VCaP (cell line): Measurements from ENCODE around the gene FAM171A1.
"Not testable (repeated sequence)": the region's sequence is repeated elsewhere in the genome, so short reads cannot be mapped to it uniquely, and the experiment has no call there.

Experiments used
- H3K27ac ChIP-seq: fragments of 450-650 bp; 2 replicates; pipeline ENCODE4 v1.5.1; 2017
- TF ChIP-seq, protein P1 (sequence below): fragments of 450-650 bp; conservative IDR thresholded peaks from 2 replicates; pipeline ENCODE4 v1.5.1; 2017; ENCODE audit warnings: mild to moderate bottlenecking, moderate library complexity

The FAM171A1 gene

DNA sequence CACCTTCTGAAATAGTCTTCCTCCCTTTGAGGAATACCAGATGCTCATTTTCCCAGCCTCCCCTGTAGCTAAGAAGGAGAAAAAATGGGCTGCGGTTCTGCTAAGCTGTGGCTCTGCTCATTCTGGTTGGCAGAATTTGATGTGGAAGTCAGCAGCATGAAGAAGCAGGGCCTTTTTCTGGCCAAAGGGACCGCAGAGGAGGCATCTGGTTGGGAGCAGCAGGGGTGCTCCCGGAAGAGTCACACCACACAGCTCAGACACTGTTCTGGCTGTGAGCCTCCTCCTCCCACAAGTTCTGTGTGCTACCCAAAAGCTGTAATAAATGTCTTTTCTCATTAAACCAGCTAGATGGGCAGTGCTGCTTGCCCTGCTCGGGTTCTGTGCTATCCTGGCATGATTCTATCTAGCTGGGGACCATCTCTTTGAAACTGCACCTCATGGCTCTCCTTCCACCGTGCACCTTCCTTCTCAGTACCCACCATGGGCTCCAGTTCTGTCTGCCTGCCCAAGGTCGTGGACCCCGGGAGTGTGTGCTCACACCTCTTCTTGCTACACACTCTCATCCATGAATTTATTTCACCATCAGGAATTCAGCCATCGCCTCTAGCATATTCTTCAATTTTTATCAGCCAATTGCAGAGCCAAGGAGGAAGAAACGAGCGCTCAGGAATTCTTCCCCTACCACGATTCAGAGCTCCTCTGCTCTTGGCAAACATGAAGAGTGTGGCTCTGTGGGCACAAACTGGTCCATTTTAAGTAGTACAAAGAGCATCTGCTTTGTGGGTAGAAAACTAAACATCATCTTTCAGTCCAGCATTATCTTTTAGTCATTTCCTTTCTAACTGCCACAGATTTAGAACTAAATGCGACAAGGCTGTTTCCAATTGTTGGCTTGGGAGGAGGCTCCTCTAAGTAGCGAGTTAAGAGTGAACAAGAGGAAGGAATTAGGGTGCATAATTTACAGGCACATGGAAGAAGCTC, 76.9 kb downstream of the FAM171A1 start:
- H3K27ac ChIP-seq: no peak overlapping the region

DNA sequence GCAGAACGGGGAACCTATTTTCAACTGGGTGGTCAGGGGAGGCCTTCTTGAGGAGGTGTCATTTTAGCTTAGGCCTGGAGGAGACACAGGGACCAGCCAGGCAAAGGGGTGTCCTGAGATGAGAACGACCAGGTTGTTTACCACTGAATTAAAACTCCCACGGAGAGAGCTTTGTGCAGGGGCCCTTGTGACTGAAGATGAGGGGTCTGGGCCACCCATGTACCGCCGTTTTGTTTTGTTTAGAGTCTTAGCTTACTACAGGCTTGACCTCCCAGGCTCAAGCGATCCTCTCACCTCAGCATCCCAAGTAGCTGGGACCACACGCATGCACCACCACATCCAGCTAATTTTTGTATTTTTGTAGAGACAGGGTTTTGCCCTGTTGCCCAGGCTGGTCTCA, 80.4 kb downstream of the FAM171A1 start:
- TF ChIP-seq, protein P1, sequence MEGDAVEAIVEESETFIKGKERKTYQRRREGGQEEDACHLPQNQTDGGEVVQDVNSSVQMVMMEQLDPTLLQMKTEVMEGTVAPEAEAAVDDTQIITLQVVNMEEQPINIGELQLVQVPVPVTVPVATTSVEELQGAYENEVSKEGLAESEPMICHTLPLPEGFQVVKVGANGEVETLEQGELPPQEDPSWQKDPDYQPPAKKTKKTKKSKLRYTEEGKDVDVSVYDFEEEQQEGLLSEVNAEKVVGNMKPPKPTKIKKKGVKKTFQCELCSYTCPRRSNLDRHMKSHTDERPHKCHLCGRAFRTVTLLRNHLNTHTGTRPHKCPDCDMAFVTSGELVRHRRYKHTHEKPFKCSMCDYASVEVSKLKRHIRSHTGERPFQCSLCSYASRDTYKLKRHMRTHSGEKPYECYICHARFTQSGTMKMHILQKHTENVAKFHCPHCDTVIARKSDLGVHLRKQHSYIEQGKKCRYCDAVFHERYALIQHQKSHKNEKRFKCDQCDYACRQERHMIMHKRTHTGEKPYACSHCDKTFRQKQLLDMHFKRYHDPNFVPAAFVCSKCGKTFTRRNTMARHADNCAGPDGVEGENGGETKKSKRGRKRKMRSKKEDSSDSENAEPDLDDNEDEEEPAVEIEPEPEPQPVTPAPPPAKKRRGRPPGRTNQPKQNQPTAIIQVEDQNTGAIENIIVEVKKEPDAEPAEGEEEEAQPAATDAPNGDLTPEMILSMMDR: no peak
- H3K27ac ChIP-seq: no peak overlapping the region

More for the DNA sequence above, 76.9 kb downstream of the FAM171A1 start:
- TF ChIP-seq, protein P1: no peak

GRCh38 chr10:15290150-15290549, 80.9 kb downstream of the FAM171A1 start:
- TF ChIP-seq, protein P1: no peak
- H3K27ac ChIP-seq: no peak overlapping the region

DNA sequence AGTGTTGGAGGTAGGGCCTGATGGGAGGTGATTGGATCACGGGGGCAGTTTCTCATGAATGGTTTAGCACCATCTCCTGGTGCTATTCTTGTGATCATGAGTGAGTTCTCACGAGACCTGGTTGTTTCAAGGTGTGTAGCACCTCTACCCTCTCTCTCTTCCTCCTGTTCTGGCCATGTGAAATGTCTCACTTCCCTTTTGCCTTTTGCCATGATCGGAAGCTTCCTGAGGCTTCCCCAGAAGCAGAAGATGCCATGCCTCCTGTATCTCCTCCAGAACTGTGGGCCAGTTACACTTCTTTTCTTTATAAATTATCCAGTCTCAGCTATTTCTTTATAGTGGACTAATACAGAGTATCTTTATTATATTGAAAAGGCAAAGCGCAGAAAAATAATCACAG, 90.1 kb downstream of the FAM171A1 start:
- H3K27ac ChIP-seq: no peak overlapping the region
- TF ChIP-seq, protein P1: no peak

DNA sequence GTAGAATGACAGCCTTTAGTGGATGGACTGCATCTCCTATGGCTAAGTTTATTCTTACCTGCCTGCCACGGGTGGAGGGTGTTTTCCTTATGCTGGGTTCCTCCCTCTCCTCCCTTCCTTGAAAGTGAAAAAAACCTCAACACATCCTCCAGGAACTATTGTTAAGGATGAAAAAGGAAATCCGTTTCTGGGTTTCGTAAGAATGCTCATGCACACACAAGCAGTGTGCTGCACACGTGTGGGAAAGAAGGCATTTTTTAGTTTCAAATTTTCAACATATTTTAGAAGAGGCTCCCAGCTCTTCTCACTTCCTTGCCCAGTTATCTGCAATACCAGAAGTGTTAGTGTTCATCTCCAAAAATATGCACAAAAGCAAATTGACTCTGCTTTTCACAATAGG, 90.6 kb downstream of the FAM171A1 start:
- TF ChIP-seq, protein P1: no peak
- no peak overlapping the region for H3K27ac ChIP-seq

DNA sequence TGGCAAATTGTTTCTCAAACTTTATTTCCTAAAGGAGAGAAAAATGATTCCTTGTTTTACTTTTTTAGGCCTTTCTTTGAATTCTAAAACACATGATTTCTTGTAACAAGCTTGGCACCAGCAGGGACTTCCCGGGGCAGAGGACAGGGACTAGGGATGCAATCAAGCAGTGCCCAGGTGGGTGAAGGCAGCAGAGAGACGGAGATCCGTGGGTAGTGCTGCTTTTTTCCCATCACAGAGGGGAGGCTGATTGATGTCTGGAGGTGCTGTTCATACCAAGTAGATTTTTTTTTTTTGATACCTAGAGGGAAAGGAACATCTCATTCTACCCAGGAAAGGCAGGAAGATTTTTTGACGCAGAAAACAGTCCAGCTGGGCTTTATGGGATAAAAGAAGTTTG, 91.9 kb downstream of the FAM171A1 start:
- TF ChIP-seq, protein P1: no peak
- H3K27ac ChIP-seq: no peak overlapping the region

DNA sequence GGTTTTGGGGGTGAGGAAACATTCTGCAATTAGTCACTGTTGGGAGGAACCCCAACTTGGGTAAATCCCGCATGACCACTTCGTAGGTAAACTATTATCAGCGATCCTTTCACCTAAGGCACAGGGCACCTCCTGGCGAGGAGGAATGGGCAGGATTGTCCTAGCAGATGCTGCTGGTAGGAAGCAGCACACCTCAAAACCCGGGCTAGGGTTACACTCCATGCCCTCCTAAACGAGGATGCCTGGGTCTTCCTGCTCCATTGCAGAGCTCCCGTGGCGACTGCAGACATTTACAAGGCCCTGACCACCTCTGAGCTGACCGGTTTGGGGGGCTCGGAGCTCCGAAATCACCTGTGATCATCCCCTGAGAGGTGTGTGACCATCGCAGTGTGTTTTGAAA, 92.3 kb downstream of the FAM171A1 start:
- H3K27ac ChIP-seq: no peak overlapping the region
- TF ChIP-seq, protein P1: no peak

GRCh38 chr10:15276039-15276438, 95.0 kb downstream of the FAM171A1 start:
- not testable (repeated sequence) for H3K27ac ChIP-seq

DNA sequence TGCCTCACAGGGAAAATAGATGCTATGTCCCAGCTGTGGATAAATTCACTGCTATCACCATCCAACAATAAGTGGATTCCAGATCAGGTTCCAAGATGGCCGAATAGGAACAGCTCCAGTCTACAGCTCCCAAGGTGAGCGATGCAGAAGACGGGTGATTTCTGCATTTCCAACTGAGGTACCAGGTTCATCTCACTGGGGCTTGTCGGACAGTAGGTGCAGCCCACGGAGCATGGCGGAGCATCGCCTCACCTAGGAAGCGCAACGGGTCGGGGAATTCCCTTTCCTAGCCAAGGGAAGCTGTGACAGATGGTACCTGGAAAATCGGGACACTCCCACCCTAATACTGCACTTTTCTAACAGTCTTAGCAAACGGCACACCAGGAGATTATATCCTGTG, 101.3 kb downstream of the FAM171A1 start:
- H3K27ac ChIP-seq: not testable (repeated sequence)
